ENCODE measurements around the gene CARD10. TPM values are rescaled to one million over a fixed set of nuclear protein-coding genes. Genes with fewer than 3 reads are reported as not detected.

Gene CARD10
- not detected for polyA plus RNA-seq

DNA sequence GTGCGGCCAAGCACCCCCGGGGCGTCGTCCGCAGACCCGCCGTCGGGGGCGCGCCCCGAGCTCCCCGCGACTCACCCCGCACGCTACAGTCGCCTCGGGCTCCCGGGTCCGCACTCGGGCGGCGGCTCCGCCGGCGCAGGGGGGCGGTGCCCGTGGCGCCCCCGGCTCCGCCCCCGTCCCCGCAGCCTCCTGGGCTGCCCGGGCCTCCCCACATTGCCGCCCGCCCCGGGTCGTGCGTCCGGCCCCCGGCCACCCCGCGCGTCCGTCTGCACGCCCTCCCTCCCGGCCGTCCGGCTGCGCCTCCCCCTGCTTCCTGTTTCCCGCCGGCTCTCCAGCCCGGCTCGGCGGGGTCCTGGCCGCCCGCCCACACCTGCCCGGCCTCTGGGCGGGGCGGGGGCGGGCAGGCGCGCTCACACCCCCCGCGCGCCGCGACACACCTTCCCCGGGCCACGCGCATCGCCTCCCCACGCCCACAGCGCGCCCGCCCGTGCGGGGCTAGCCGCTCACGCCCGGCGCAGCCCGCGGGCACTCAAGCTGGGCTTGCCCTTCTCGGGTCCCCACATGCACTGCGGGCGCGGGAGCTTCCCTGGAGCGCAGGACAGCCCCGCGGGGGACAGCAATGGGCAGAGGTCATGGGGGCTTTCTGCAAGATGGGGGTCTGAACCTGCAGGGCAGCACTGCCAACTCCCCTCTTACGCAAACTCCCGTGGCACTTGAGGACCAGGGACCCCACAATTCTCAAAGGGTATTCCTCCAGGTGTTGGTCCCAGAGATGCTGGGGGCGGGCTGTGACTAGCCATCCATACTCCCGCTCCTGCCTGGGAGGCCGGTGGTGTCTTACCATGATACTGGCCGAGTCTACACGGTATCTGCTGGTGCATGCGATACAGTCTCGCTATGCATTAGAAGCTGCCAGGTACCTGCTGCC is at the start of gene CARD10:
CARD10 (minus strand) TSS at position 148 of the 928 bp plus-strand sequence. CDS start 215 bp downstream, outside the sequence.
- H3K27ac Mint-ChIP-seq = no peak within 1 kb of the TSS
- peaks cover 0 to 1% (median 0%) of the 10 kb centered on the region in 3 donors for H3K9me3 Mint-ChIP-seq
- no peaks in the 10 kb centered on the region for H3K36me3 Mint-ChIP-seq
- H3K4me3 Mint-ChIP-seq = peak within 1 kb of the TSS; percentile 67 to 89 (median 76)
- H3K4me1 Mint-ChIP-seq = peaks cover 0 to 9% (median 4%) of the 10 kb centered on the region in 3 donors
- H3K27me3 Mint-ChIP-seq = peaks cover 37% of the 10 kb centered on the region

DNA sequence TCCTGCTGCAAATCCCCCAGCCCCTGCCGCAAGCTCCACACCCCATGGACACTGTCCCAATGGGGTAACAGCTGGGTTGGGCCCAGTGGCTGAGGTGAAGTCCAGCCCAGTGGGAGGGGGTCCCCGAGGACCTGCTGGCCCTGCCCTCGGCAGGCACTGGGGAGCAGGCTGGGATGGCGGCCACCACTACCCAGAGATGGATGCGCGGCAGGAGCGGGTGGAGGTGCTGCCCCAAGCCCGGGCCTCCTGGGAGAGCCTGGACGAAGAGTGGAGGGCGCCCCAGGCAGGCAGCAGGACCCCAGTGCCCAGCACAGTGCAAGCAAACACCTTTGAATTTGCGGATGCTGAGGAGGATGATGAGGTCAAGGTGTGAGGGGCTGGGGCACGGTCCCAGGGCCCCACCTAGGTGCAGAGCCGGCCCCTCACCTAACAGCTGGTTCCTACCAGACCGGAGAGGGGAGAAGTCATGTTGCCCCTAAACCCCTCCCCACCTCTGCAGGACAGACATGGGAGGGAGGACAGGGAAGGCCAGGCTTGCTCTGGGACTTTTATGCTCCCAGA is 49.3 kb upstream of the CARD10 start:
- H3K9me3 Mint-ChIP-seq = no peaks in the 10 kb centered on the region
- H3K4me3 Mint-ChIP-seq = no peak overlapping the region
- H3K4me1 Mint-ChIP-seq = peaks cover 9 to 12% (median 10%) of the 10 kb centered on the region in 3 donors

GRCh38 chr22:37568012-37568411 is 48.8 kb upstream of the CARD10 start:
- H3K4me3 Mint-ChIP-seq = no peak overlapping the region

More for the DNA sequence above, 49.3 kb upstream of the CARD10 start:
- Mint-ChIP-seq H3K27me3 (peaks cover 8% of the 10 kb centered on the region), H3K27ac (no peak overlapping the region), H3K36me3 (no peaks in the 10 kb centered on the region)

GRCh38 chr22:37566903-37567798 is 47.9 kb upstream of the CARD10 start:
- Mint-ChIP-seq H3K4me1 (peaks cover 9 to 12% (median 12%) of the 10 kb centered on the region in 3 donors), H3K4me3 (peak overlapping the region; percentile 30 to 86 (median 74)), H3K36me3 (no peaks in the 10 kb centered on the region), H3K27me3 (peaks cover 19% of the 10 kb centered on the region), H3K9me3 (no peaks in the 10 kb centered on the region), H3K27ac (peak overlapping the region in 2 of 3 donors; percentile 4 to 44)

More at GRCh38 chr22:37568012-37568411, 48.8 kb upstream of the CARD10 start:
- no peaks in the 10 kb centered on the region for H3K36me3 Mint-ChIP-seq
- H3K9me3 Mint-ChIP-seq = no peaks in the 10 kb centered on the region
- H3K27me3 Mint-ChIP-seq = peaks cover 13% of the 10 kb centered on the region
- no peak overlapping the region for H3K27ac Mint-ChIP-seq
- H3K4me1 Mint-ChIP-seq = peaks cover 9 to 12% (median 10%) of the 10 kb centered on the region in 3 donors

DNA sequence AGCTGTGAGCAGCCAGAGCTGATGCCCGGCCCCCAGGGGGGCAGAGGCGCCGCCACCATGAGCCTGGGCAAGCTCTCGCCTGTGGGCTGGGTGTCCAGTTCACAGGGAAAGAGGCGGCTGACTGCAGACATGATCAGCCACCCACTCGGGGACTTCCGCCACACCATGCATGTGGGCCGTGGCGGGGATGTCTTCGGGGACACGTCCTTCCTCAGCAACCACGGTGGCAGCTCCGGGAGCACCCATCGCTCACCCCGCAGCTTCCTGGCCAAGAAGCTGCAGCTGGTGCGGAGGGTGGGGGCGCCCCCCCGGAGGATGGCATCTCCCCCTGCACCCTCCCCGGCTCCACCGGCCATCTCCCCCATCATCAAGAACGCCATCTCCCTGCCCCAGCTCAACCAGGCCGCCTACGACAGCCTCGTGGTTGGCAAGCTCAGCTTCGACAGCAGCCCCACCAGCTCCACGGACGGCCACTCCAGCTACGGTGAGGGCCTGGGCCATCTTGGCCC is 47.2 kb upstream of the CARD10 start:
- Mint-ChIP-seq H3K4me1 (peaks cover 5 to 18% (median 16%) of the 10 kb centered on the region in 3 donors), H3K36me3 (no peaks in the 10 kb centered on the region), H3K27ac (peak overlapping the region in 2 of 3 donors; percentile 85), H3K27me3 (peaks cover 25% of the 10 kb centered on the region), H3K9me3 (no peaks in the 10 kb centered on the region), H3K4me3 (peak overlapping the region in 1 of 4 donors; percentile 79)

DNA sequence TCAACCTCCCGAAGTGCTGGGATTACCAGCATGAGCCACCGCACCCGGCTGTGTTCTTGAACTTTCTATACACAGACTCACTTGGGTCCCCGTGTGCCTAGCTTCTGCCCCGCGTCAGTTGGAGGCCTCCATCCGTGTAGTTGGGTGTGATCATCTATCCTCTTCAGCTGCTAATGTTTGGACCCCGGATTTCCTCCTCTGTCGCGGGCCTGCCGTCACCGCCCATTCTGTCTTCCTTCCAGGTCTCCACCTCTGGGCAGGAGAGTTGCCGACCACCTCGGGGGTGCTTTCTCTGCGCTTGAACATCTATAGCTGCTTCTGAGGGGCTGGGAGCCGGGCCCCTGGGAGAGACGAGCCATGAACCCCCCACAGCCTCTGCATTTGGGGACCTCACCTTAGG is 46.6 kb upstream of the CARD10 start:
- peak overlapping the region in 2 of 3 donors; percentile 85 for H3K27ac Mint-ChIP-seq
- no peaks in the 10 kb centered on the region for H3K36me3 Mint-ChIP-seq
- H3K27me3 Mint-ChIP-seq = peaks cover 26% of the 10 kb centered on the region
- peak overlapping the region in 3 of 4 donors; percentile 47 to 70 (median 65) for H3K4me3 Mint-ChIP-seq
- no peaks in the 10 kb centered on the region for H3K9me3 Mint-ChIP-seq
- peaks cover 5 to 19% (median 16%) of the 10 kb centered on the region in 3 donors for H3K4me1 Mint-ChIP-seq

DNA sequence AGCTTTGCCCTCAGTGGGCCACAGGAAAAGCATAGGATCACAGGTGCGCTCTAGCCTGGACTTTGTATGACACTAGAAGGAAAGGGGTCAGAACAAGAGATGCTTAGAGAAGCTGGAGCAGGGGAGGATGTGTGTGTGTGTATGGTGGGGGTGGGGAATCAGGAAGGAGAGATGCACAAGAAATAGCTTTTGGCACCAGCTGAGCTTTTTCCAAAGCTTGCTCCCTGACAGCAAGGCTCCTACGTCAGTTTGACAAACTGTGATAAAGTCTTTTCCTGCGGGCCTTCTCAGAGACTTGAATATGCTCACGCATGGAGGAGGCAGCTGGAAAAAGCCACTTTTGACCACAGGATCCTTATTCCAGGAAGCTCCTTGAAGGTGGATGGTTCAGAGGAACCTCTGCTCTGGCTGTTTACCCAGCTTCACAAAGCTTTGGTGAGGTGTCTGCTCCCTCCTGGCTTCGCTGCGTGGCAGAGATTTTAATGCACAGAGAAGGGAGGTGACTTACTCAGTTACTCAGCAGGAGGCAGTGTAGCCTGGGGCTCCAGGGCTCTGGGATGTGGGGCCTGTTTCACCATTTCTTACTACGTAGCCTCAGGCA is 45.0 kb upstream of the CARD10 start:
- H3K27ac Mint-ChIP-seq = no peak overlapping the region
- H3K4me3 Mint-ChIP-seq = no peak overlapping the region
- no peaks in the 10 kb centered on the region for H3K36me3 Mint-ChIP-seq
- H3K9me3 Mint-ChIP-seq = no peaks in the 10 kb centered on the region
- H3K27me3 Mint-ChIP-seq = peaks cover 26% of the 10 kb centered on the region
- H3K4me1 Mint-ChIP-seq = peaks cover 5 to 19% (median 16%) of the 10 kb centered on the region in 3 donors

- H3K9me3 Mint-ChIP-seq = no peaks in the 10 kb centered on the region
- no peak overlapping the region for H3K27ac Mint-ChIP-seq
- H3K27me3 Mint-ChIP-seq = peaks cover 31% of the 10 kb centered on the region
- H3K36me3 Mint-ChIP-seq = no peaks in the 10 kb centered on the region
- peaks cover 5 to 19% (median 16%) of the 10 kb centered on the region in 3 donors for H3K4me1 Mint-ChIP-seq
- H3K4me3 Mint-ChIP-seq = no peak overlapping the region
Observed at GRCh38 chr22:37563153-37564081, 44.2 kb upstream of the CARD10 start.

DNA sequence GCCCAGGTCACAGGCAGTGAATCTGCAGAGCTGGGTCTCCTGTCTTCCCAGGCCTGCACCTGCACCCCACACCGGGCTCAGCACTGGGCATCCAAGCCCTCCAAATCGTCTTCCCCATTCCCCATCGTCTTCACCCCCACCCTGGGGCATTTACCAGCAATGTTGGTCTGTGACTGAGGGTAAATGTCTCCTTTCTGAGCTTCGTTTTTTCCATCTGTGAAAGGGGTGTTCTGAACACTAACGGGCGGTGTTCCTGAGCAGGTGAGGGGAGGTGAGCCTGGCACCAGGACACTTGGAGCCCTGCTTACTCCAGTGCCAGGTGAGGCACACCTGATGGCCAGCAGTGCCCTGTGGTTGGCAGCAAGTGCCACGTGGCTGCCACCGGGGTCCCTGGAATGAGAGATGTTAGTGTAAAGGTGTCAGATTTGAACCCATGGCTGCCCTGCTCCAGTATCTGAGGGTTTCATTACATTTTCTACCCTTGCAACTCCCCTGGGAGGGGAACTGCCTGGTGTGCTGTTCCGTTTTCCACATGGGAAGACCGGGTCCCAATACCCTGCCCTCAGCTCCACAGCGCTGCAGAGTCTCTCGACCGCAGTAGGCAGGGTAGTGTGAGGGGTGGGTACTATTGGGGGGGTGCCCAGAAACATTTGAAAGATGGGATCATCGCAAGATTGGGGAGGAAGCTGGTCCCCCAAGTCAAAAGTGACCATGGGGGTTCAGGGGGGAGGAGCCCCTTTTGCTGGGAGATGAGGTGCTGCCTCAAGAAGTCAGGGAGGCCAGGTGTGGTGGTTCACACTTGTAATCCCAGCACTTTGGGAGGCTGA is 43.0 kb upstream of the CARD10 start:
- Mint-ChIP-seq H3K4me3 (peak overlapping the region; percentile 17 to 78 (median 47)), H3K9me3 (no peaks in the 10 kb centered on the region), H3K4me1 (peaks cover 4 to 16% (median 13%) of the 10 kb centered on the region in 3 donors), H3K27me3 (peaks cover 29% of the 10 kb centered on the region), H3K36me3 (no peaks in the 10 kb centered on the region), H3K27ac (peak overlapping the region in 1 of 3 donors; percentile 67)

GRCh38 chr22:37561212-37562048 is 42.2 kb upstream of the CARD10 start:
- Mint-ChIP-seq H3K4me1 (peaks cover 0 to 11% (median 9%) of the 10 kb centered on the region in 3 donors), H3K27ac (peak overlapping the region in 1 of 3 donors; percentile 67), H3K27me3 (peaks cover 31% of the 10 kb centered on the region), H3K9me3 (no peaks in the 10 kb centered on the region), H3K4me3 (peak overlapping the region in 3 of 4 donors; percentile 31 to 81 (median 55)), H3K36me3 (no peaks in the 10 kb centered on the region)

- H3K36me3 Mint-ChIP-seq = no peaks in the 10 kb centered on the region
- H3K27me3 Mint-ChIP-seq = peaks cover 33% of the 10 kb centered on the region
- no peak overlapping the region for H3K27ac Mint-ChIP-seq
- no peaks in the 10 kb centered on the region for H3K9me3 Mint-ChIP-seq
- H3K4me1 Mint-ChIP-seq = peaks cover 0 to 7% (median 7%) of the 10 kb centered on the region in 3 donors
- H3K4me3 Mint-ChIP-seq = peak overlapping the region in 2 of 4 donors; percentile 34 to 81
Observed at GRCh38 chr22:37560608-37561211, 41.5 kb upstream of the CARD10 start.

All from IgD-negative memory B cell (primary cell).